Fibroblast of pulmonary artery (primary cell): Measurements from ENCODE around the gene MLLT10.

ENCODE experiments used
- DNase-seq: peaks from one replicate; pipeline ENCODE4 v3.0.0-alpha.2; 2010; ENCODE audit warnings: low read depth
- H3K4me3 ChIP-seq: replicated peaks from 2 replicates; pipeline ENCODE4 v1.5.1; 2011; ENCODE audit warnings: low read depth, mild to moderate bottlenecking, control low read depth, low read length, moderate library complexity
- TF ChIP-seq, protein P1 (sequence below): IDR thresholded peaks from 2 replicates; pipeline ENCODE4 v1.5.1; 2011; ENCODE audit warnings: mild to moderate bottlenecking, control low read depth, low read length, inconsistent platforms; ENCODE audit errors: missing control alignments

MLLT10 gene

GRCh38 chr10:21693418-21693817, 159.4 kb downstream of the MLLT10 start:
- H3K4me3 ChIP-seq = no peak overlapping the region
- TF ChIP-seq, protein P1, sequence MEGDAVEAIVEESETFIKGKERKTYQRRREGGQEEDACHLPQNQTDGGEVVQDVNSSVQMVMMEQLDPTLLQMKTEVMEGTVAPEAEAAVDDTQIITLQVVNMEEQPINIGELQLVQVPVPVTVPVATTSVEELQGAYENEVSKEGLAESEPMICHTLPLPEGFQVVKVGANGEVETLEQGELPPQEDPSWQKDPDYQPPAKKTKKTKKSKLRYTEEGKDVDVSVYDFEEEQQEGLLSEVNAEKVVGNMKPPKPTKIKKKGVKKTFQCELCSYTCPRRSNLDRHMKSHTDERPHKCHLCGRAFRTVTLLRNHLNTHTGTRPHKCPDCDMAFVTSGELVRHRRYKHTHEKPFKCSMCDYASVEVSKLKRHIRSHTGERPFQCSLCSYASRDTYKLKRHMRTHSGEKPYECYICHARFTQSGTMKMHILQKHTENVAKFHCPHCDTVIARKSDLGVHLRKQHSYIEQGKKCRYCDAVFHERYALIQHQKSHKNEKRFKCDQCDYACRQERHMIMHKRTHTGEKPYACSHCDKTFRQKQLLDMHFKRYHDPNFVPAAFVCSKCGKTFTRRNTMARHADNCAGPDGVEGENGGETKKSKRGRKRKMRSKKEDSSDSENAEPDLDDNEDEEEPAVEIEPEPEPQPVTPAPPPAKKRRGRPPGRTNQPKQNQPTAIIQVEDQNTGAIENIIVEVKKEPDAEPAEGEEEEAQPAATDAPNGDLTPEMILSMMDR = no peak
- no peak for DNase-seq

GRCh38 chr10:21694631-21695030, 160.6 kb downstream of the MLLT10 start:
- H3K4me3 ChIP-seq = no peak overlapping the region
- DNase-seq = no peak
- TF ChIP-seq, protein P1 = no peak

DNA sequence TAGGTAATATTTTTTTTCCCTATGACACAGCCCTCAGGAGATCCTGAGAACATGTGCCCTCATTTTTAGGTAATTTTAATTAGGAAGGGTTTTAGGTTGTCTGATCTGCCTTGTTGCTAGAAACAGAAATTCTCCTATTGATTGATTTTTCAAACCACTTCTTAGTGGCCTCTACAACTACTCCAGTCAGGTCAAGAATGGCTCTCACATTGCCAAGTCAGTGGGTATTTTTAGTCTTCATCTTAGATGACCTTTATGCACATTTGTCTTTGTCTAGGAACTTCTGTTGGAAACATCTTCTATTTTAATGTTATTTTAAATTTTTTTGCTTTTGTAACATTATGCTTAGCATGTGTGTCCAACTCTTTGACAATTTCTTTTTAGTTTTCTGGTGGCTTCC, 162.3 kb downstream of the MLLT10 start:
- H3K4me3 ChIP-seq = no peak overlapping the region
- no peak for DNase-seq
- TF ChIP-seq, protein P1 = no peak

- no peak overlapping the region for H3K4me3 ChIP-seq
- no peak for DNase-seq
- TF ChIP-seq, protein P1 = no peak
Measured at GRCh38 chr10:21699575-21699974, 165.5 kb downstream of the MLLT10 start.

GRCh38 chr10:21700474-21700873, 166.4 kb downstream of the MLLT10 start:
- DNase-seq = no peak
- H3K4me3 ChIP-seq = no peak overlapping the region
- TF ChIP-seq, protein P1 = no peak

GRCh38 chr10:21702633-21703111, 168.6 kb downstream of the MLLT10 start:
- no peak for DNase-seq
- H3K4me3 ChIP-seq = no peak overlapping the region
- TF ChIP-seq, protein P1 = no peak

DNA sequence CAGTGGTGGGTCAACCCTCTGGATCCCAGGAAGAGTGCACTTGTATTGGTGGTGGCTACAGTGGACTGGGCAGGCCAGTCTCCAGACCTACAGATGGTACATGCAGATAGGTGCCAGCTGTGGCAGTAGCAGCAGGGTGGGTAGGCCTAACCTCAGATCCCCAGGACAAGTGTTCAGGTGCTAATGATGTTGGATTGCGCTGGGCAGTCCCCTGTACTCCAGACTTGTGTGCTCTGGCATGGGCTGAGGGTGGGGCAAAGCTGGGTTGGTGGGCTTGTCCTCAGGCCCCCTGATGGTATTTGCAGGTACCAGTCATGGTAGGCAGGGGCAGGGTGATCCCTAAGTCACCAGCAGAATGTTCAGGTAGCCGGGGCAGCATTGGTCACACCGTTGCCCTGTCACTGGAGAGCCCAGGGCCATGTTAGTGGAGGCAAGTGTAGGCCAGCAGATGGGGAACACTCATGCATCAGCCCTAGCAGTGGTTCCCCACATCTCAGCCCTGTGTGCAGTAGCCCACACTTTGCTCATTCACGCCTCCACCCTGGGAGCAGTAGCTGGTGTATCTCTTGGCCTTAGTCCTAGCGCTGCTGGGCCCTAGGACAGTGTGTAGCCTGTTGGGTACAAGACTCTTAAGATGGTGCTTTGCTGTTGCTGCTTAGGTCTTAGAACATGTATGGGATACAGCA, 171.3 kb downstream of the MLLT10 start:
- TF ChIP-seq, protein P1 = no peak
- DNase-seq = no peak
- no peak overlapping the region for H3K4me3 ChIP-seq
